Measurements from ENCODE around the gene ASS1.

The ASS1 gene

DNA sequence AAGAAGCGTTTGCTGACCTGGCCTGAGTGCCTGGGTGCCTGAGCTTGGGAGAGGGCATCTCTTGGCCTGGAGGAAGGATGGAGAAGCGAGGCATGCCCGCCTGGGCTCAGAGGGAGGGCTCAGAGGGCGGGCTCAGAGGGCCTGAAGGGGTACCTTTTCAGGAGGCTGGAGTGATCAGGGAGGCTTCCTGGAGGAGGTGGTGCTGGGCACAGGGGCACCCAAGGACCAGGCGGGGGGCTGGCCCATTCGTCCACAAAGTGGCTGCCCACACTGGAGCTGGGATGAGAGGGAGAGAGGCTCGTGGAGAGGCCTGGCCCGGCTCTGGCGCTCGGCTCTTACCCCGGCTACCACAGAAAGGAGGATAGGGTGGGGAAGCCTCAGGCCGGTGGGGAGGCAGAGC lies 32.8 kb downstream of the ASS1 start:
- no peak for DNase-seq

DNA sequence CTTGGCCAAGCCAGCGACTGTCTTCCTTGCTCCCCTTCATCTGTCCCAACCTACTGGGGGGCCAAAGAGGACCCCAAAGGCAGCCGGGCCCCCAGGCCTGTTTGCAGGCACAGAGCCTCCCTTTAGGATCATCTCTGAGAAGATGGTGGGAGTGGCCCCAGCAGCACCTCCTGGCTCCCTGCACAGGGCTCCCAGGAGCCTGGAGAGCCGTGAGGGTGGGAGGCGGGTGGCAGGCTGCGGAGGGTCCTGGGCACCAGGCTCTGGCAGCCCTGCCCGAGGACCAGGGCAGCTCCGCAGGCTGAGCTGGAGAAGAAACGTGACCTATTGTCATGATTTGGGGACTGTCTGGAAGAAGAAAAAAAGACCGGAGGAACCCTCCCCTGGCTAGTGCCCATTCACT lies 33.4 kb downstream of the ASS1 start:
- DNase-seq: no peak

DNA sequence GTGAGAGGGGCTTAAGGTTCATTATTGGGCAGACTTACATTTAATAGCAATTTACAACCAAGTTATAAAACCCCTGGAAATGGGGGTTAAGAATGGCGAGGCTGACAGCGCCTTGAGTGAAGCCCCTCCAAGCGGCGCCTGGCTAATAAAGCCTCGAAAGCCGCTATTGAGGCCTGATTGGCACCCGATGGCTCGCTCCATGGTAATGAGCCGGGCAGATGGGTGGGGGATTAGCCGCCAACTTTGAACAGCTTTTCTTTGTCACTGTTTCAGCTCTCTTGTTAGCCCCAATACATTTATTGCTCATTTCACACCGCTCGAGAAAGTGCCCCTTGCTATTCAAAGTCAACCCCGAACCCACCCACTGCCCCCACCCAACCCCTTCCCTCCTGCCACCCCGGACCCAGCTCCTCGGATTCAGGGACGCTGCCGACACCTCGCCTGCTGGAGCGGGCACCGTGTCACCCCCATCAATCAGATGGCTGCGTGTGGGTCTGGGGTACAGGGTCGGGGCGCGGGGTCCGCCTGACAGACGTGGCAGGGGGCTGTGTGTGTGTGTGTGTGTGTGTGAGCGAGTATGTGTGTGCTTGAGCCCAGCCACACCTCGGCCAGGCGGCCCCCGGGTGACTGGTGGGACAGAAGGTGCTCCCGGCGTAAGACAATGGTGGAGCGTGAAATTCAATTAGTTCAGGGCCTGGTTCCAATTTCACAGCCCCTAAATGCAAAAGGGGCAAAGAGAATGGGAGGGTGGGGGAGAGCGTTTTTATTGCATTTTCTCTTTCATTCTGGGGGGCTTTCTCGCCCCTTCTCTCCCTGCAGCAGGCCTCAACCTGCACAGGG lies 34.2 kb downstream of the ASS1 start:
- no peak for DNase-seq

DNA sequence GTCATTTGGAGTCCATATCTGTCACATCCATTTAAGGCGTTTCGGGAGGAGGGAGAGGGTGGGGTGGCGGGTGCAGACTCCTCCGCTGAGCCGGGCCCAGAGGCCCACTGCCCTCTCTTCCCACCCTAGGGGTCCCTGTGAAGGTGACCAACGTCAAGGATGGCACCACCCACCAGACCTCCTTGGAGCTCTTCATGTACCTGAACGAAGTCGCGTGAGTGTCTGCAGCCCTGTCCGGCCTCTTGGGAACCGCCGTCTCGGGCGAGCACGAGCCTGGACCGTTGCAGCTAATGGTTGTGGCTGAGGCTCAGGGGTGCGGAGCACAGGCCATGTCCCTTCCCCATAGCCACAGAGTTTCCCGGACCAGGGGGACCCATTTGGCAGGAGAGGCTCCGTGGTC lies 34.8 kb downstream of the ASS1 start:
- DNase-seq: no peak

DNA sequence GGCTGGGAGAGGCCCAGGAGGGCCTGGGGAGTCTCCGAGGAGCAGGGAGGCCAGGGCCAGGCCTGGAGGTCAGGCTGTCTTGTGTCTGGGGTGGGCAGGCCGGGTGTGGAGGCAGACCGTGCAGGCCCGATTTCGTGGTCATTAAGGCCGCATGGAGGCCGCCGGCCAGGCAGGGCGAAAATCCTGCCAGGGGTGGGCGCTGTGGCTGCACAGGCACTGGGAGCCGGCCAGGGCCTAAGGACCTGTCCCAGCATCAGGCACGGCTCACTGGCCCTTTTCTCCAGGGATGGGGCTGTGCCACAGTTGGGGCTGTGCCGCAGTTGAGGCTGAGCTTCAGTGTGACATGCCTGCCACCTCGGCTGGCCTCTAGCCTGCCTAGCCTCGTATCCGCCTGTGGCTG lies 35.9 kb downstream of the ASS1 start:
- no peak for DNase-seq

DNA sequence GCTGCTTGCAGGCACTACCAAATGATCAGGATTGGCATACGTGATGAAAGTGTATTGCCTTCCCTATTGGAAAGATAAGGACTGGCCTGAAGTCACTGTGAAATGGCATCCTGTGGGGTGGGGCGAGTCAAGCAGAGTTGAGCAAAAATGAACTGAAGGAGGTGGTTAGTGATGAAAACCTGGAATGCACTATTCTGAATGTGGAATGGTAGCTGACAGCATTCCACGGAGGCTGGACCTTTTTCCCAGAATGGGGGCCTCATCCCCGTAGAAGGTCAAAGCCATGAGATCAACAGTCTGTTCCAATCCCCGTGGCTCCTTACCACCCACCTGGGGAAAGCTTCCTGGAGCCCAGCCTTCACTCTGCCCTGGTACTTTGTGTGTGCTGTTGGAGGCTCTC lies 37.7 kb downstream of the ASS1 start:
- DNase-seq: no peak

DNA sequence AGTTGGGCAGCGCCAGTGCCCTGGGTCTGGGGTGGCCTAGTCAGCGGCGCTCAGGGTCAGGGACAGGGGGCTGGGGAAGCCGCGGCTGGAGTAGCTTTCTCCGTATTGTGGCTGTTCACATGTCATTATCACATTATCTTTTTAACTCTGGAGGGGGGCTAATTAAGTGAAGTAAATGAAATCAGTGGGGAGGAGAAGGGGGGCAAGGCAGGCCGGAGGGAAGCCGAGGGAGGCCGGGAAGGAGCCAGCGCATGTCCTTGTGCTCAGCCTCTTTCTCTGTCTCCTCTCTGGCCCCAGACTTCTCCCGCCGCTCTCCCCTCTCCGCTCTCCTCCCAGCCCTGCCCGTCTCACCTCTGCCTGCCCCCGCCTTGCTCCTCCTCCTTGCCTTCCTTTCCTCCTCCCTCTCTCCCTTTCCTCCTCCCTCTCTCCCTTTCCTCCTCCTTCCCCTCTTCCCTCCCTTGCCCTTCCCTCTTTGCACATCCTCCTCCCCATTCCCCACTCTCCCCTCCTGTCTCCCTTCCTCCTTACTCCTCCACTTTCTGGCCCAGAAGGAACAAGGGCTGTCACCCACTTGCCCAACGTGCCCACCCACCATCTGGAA lies 38.7 kb downstream of the ASS1 start:
- no peak for DNase-seq

DNA sequence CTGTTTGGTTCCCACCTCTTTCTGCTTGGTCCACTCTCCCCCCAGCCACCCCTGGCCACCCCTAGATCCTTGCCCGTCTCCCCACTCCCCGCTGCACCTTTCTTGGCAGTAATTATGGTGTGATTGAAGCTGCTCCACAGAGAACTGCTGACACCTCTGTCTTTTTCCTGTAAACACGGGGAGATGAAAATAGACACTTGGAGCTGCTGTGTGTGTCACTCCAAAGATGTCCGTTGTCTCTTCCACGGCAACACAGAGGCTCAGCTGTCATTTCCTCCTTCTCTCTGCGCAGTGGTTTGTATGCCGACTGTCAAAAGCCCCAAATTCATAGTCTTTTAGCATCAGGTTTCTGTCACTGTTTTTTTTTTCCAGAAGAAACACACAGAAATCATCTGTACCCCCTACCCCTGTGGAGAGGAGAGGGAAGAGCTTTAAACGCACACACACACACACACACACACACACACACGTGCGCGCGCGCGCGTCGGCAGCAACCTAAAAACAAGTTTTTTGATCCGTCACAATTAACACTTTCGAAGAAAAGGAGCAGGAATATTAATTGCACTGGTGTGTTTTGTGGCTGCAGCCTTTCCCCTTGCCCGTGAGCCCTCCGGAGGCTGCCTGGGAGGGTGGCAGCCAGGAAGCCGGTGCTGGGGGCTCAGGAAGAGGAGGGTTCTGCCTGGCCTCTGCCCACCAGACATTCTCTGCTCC lies 39.8 kb downstream of the ASS1 start:
- no peak for DNase-seq

DNA sequence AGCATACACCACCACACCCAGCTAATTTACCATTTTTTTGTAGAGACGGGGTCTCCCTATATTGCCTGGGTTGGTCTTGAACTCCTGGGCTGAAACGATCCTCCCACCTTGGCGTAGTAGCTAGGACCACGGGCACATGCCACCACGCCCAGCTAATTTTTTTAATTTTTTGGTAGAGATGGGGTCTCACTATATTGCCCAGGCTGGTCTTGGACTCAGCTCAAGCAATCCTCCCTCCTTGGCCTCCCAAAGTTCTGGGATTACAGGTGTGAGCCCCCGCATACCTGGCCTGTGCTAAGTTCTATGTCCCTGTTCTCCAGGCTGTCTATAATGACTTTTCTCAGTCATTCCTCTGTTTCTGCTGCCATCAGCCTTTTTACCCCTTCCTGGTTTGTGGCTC lies 41.3 kb downstream of the ASS1 start:
- no peak for DNase-seq

DNA sequence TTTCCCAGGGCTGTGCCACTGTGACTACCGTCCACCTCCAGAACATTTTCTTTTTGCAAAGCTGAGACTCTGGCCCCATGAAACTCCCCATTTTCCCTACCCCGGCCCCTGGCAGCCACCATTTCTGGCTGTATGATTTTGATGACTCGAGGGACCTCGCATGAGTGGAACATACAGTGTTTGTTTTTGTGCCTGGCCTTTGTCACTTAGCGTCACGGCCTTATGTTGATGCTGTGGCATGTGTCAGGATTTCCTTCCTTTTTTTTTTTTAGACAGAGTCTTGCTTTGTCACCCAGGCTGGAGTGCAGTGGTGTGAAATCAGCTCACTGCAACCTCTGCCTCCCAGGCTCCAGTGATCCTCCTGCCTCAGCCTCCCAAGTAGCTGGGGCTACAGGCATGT lies 42.7 kb downstream of the ASS1 start:
- DNase-seq: no peak

DNA sequence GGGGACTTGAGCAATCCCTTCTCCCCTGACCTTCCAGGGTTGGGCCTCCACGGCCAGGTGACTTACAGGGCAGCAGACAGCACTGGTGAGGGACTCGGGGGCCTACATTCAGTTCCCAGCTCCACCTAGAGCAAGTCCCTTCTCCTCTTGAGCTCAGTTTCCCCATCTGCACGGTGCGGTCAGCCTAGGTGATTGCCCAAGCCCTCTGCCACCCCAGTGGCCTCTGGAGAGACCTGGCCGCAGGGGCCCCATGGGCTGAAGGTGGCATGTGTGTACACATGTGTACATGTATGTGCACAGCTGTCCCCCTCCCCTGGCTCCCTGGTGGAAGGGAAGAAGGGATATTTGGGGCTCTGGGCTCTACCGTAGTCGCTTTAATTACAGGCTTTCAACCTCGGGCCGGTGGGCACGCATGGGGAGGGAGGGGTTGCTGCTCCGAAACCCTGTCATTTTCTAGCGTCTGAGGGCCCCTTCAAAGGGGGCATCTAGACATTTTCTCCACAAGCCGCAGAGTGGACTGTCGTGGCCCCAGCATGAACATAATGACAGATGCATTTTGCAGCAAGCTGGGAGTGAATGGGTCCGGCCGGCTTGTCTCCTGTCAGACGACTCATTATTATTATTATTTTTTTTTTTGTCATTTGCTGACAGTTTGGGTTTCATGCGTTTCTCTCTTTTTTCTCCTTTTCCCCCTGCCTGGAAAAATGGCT lies 44.0 kb downstream of the ASS1 start:
- DNase-seq: no peak

DNA sequence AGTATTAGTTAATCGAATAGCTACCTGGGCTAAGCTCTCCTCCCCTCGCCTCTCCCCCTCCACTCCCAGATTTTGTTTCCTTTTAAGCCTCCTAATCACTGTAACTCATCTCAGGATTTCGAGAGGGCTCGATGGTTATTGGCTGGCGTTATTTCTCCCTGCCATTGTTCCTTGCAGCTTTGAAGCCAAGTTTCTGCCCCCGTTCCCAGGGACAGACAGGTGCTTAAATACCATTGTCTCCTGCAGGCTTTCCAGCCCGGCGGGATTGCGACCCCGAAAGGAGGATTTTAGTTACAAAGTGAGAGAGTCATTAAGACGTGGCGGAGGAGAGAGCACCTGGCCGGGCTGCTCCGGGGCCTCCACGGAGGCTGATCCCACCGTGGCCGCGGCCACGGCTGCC lies 46.2 kb downstream of the ASS1 start:
- no peak for DNase-seq

DNA sequence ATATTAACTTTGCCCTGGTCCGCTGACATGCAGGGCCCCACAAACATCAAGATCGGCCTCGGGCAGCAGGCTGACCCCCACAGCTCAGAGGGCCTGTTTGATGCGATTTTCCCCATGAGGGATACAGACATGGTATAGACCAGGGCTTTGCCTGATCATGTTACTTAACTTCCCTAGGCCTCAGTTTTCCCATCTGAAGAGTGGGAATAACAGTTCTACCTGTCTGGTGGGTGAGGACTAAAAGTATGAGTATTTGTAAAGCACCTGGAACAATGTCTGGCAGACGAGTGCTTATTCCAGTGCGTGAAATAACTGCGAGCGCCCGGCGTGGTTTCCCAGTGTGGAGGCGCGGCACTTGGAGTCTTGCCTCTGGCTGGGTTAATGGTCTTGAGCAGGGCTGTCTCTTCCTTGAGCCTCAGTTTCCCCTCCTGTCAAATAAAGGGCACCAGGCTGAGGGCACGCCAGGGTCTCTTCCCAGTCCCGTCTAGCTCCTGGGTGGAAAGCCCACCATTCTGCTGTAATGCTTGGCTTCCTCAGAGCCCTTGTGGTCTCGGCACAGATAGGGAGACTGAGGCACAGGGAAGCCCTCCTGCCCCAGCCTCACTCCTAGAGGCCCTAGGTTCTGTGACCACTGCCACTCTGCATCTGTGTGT lies 47.2 kb downstream of the ASS1 start:
- no peak for DNase-seq

DNA sequence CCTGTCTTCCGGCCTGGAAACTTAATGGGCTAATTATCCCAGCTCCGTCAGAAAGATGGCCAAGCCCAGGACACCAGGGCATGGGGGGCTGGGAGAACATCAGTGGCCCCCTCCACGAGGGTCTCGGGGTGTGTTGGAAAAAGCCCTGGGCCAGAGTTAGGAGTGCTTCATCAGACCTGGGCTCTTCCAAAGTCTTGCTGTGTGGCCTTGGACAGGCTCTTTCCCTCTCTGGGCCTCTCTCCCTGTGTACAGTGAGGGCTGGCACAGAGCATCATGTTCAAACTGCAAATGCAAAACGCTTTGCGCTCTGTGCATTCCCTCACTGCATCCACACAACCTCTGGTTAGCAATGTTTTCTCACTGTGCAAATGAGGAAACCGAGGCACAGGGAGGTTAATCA lies 48.3 kb downstream of the ASS1 start:
- no peak for DNase-seq

DNA sequence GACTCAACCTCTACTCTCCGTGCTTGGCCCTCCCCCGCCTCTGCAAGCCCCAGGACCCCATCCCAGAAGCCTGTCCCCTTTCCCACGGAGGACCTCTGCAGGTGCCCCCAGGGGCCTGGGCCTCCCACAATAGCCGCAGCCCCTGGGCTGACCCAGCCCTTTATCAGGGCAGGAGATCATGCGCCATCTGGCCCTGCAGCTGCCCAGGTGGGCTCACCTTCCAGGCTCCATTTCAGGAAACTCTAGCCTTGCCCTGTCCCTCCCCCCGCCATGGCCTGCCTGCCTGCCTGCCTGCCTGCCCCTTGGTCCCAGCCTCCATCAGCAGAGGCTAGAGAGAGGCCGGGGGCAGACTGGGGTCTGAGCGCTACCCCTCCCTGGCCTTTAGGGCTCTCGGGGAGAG lies 48.7 kb downstream of the ASS1 start:
- DNase-seq: no peak

DNA sequence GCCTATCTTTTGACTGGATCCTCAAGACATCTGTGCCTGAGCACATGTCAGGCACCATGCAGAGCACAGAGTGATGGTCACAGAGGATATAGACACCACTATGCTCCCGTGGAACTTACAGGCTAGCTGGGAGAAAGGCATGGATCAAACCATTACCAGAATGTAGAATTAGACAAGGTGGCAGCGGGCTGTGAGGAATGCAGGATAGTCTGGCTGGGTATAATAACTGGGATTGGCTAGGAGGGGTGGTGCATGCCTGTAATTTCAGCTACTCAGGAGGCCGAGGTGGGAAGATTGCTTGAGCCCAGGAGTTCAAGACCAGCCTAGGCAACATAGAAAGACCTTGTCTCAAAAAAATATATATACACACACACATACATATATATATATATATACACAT lies 50.3 kb downstream of the ASS1 start:
- DNase-seq: no peak

DNA sequence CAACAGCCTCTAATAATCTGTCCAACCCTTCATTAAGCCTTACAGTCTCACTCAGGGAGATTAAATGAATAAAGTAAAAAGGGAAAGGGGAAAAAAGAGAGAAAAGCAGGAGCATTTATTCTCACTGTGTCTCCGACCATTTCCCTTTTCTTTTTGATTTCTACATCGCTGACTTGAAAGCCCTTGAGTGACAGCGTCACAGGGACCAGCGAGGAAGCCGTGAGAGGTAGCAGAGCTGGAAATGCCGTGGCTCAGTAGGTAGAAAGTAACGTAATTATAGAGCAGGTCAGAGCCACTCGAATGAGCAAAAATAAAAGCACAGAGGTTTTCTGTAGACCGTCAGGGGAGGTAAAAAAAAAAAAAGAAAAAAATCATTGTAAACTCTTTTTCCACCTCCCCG lies 52.4 kb downstream of the ASS1 start:
- DNase-seq: no peak

DNA sequence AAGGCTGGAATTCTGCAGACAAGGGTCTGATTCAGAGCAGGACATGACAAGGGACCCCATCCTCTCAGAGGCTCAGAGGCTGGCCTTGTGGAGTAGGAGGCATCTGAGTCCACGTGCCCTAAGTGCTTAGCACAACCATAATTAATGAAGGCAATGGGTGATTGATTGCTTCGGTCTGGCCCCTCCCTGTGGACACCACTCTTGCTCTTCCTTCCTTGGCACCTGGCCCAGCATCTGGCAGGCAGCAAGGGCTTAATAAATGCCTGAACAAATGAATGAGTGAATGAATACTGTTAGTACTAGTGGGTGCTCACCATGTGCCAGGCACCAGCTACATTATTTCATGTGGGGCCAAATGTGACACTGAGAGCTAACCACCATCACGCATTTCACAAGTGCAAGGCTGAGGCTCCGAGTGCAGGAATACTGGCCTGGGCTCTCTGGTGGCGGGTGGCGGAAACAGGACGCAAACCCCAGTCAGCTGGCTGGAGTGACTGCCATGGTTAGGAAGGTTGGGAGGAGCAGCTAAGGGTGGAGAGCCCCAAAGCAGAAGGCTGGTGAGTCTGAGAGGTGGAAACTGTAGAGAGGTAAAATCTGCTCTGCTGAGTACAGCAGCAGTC lies 53.6 kb downstream of the ASS1 start:
- DNase-seq: no peak

DNA sequence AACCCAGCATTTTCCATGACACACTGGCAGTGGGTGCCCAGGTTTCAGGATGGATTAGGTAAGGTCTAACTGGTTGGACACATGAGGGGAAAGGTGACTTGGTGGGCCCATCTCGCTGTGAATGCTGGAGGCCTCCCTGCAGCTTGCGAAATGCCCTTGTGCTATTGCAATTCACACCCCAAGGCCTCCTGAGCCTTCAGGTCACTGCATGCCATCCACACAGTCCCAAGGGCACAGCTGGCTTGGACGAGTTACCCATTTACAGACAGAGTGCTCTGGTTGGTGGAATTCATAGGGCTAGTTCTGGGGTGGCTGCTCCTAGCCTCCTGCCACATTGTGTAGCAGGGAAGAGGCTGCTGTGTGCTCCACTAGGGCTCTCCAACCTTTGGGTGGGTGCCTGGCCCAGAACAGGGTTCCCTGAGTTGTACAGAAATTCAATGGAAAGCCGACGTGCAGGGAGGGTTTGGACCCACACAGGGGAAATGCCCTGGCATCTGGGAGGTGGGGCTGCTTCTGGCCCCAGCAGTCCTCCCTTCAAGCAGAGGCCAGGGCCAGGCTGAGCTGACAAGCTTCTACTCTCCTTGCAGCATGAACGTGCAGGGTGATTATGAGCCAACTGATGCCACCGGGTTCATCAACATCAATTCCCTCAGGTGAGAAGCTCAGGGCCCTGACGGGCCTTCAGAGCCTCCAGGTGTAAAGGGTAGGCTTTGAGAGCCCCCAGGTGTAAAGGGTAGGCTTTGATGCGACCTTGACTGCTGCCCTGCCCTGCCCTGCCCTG lies 54.3 kb downstream of the ASS1 start:
- DNase-seq: no peak

DNA sequence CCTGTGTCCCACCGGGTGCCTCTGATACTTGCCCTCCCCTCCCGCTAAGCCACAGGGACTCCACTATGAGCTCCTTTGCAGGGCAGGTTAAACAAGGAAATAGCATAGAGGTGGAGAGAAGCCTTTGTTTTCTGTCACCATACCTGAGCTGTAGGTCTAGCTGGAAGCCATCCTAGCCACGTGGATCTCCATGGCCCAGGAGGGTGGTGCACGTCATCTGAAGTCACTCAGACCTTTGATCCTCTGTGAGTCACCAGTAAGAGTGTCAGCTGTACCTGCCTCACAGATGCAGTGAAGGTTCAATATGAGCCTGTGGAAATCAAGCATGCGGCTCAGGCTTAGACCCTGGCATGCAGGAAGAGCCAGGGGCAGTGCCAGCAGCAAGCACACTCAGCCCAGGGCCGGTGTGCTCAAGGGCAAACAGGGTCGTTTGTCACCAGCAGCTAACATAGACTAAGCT lies 55.1 kb downstream of the ASS1 start:
- DNase-seq: no peak

DNA sequence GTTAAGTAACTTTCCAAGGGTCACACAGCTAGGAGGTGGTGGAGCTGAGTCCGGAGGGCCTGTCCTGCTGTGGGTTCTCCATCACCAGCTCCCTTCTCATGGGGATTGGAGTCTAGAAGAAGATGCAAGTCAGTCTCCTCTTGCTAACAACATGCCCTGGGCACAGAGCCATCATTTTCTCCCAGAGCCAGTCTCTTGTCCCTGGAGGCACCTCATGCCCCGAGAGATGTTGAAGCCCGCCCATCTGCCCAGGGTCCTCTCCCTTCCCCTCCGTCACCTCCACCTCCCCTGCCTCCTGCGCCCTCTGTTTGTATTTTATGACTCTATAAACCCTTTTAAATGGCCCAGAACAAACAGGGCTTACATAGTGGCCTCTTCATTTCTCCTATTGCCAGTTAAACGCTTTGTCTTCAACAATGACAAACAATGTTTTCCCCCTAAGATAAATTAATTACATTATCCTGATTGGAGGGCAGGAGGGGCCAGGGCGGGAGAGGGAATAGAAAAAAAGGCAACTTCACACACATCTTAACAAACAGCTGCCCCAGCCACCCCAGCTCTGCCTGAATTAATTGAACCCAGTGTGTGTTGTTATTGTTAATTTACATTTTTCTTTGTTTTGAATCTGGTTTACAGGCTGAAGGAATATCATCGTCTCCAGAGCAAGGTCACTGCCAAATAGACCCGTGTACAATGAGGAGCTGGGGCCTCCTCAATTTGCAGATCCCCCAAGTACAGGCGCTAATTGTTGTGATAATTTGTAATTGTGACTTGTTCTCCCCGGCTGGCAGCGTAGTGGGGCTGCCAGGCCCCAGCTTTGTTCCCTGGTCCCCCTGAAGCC lies 55.8 kb downstream of the ASS1 start:
- DNase-seq: no peak

All from activated naive CD4-positive, alpha-beta T cell treated with Interleukin-2 at 50 U/mL for 16 hours (primary cell).